Upper lobe of left lung (tissue), 4 donors: Measurements from ENCODE around the gene SCCPDH.

Experiments used
- EP300 ChIP-seq, 4 donors: sonication (generic); formaldehyde crosslinking; IDR thresholded peaks; one replicate each; pipeline ENCODE4 v1.5.1; 2017; ENCODE audit warnings: antibody characterized with exemption in 4 of 4, control low read depth in 2 of 4
- POLR2A ChIP-seq, 4 donors: fragments of 450-650 bp; IDR thresholded peaks; one replicate each; pipeline ENCODE4 v1.5.1; 2016 to 2017; ENCODE audit warnings: antibody characterized with exemption in 4 of 4, mild to moderate bottlenecking in 2 of 4
- POLR2AphosphoS5 ChIP-seq, 2 donors: sonication (generic); formaldehyde crosslinking; IDR thresholded peaks; one replicate each; pipeline ENCODE4 v1.5.1; 2017; ENCODE audit warnings: antibody characterized with exemption in 2 of 2

DNA sequence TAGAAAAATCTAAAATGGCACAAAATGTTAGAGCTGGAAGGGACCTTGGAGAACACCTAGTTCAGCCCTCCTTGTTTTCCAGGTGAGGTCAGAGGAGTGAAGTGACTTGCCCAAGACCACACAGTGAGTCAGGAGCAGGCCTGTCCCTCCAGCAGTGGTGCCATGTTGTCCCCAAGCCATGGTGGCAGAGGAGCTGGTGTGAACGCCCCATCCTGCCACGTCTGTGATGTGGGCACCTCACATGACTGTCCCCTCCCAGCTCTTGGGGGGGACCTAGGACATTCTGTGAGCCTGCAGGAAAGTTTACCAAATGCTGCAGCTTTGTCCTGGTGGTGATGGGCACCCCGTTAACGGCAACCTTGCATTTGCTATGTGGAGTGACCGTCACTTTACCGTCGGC is 66.2 kb downstream of the SCCPDH start:
- TF ChIP-seq POLR2A (IDR thresholded peaks at IDR 0.05) (no peak), POLR2AphosphoS5 (IDR thresholded peaks at IDR 0.05) (no peak), EP300 (IDR thresholded peaks at IDR 0.05) (no peak)
